ENCODE results near the gene ORM2. TPM values are rescaled to one million over a fixed set of nuclear protein-coding genes. Genes with fewer than 3 reads are reported as not detected.

ORM2 gene
- total RNA-seq, 3 donors from 2014 or later (not counting 1 experiment from before 2014, with no cell fraction given), result not detected

DNA sequence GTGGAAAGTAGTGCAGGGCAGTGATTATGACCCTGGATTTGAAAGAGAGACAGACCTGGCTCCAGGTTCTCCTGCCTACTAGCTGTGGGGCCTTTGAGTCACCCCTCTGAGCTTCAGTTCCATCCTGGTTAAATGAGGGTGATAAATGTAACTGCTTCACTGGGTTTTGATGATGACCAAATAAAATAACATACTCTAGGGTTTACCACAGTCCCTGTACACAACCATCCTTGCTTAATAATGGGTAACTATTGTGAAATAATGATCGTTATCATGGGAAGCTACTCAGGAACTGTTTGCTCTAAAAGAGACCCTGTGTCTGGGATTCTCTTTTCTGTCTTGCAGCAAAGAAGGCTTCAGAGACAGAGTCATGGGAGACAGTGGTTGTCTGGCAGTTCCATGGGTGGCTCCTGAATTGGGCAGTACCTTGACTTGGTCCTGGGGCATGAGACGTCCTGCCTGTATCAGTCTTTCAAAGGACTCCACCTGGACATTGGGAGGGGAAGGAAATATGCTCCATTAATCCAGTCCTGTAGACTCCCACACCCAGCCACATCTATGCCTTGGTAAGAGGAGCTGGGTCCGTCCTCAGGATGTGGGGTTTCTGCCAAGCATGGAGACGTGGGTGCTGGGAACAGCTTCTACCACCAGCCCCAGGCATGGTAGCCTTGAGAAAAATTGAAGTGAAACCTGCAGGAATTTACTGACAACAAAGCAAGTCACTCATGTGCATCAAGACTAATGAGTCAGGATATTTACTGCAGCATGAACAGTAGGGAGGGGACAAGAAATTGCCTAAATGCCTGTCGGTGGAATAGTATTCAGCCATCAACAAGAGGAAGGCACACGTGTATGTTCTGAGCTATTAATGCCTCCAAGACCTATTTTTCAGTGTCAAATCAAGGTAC, 34.7 kb downstream of the ORM2 start:
- WGBS (ENCODE audit: insufficient coverage), result 42% methylated on average over 5 of the region's 6 CpGs
- H3K4me1 Mint-ChIP-seq, result peaks cover 61 to 77% of the 10 kb centered on the region in 2 donors
- DNase-seq (no peak), ATAC-seq (peak in 2 of 3 donors; percentile 21 to 40)
- peak overlapping the region; percentile 79 to 82 for H3K27ac Mint-ChIP-seq
- Histone ChIP-seq H3K4me1 (ENCODE audit: control insufficient read depth, insufficient read depth, low read length) (peaks cover 88% of the 10 kb centered on the region), H3K27ac (ENCODE audit: low read length) (peak overlapping the region; percentile 100), H3K36me3 (ENCODE audit: control insufficient read depth, insufficient read depth, low read length) (peaks cover 90% of the 10 kb centered on the region), H3K9me3 (ENCODE audit: control insufficient read depth, insufficient read depth, low read length) (no peaks in the 10 kb centered on the region), H3K27me3 (ENCODE audit: control insufficient read depth, insufficient read depth, low read length) (no peaks in the 10 kb centered on the region), H3K4me3 (ENCODE audit: low read length) (no peak overlapping the region)
- TF ChIP-seq, protein P1, sequence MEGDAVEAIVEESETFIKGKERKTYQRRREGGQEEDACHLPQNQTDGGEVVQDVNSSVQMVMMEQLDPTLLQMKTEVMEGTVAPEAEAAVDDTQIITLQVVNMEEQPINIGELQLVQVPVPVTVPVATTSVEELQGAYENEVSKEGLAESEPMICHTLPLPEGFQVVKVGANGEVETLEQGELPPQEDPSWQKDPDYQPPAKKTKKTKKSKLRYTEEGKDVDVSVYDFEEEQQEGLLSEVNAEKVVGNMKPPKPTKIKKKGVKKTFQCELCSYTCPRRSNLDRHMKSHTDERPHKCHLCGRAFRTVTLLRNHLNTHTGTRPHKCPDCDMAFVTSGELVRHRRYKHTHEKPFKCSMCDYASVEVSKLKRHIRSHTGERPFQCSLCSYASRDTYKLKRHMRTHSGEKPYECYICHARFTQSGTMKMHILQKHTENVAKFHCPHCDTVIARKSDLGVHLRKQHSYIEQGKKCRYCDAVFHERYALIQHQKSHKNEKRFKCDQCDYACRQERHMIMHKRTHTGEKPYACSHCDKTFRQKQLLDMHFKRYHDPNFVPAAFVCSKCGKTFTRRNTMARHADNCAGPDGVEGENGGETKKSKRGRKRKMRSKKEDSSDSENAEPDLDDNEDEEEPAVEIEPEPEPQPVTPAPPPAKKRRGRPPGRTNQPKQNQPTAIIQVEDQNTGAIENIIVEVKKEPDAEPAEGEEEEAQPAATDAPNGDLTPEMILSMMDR (IDR thresholded peaks at IDR 0.05), result no peak
- peaks cover 32% of the 10 kb centered on the region for H3K36me3 Mint-ChIP-seq
- intact Hi-C loops (cut with micrococcal nuclease), result loop anchor here (5.0 kb wide), 2 partner anchors 33 to 842 kb away; no protein-coding TSS in a partner anchor
- H3K9me3 Mint-ChIP-seq, result no peaks in the 10 kb centered on the region
- H3K4me3 Mint-ChIP-seq, result peak overlapping the region; percentile 63
- H3K27me3 Mint-ChIP-seq (ENCODE audit: low read depth in 2 of 2), result no peaks in the 10 kb centered on the region

DNA sequence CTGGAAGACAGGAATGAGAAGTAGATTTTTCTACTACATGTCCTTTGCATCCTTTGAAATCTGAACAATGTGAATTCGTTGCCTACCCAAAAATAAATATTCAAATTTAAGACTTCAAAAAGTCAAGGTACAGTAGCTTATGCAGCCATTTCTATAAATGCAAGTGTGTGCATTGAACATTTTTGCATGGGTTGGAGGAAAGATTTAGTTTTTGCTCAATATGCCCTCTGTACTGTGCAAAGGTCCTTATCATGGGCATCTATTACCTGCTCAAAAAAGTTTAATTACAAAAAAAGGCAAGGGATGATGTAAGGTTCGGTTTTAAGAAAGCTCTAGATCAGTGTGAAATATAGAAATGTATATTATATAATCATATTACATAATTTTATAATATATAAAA, 35.5 kb downstream of the ORM2 start:
- H3K27me3 ChIP-seq (ENCODE audit: control insufficient read depth, insufficient read depth, low read length), result no peaks in the 10 kb centered on the region
- H3K36me3 Mint-ChIP-seq, result peaks cover 32% of the 10 kb centered on the region
- H3K36me3 ChIP-seq (ENCODE audit: control insufficient read depth, insufficient read depth, low read length), result peaks cover 86% of the 10 kb centered on the region
- no peak overlapping the region for H3K4me3 Mint-ChIP-seq
- WGBS (ENCODE audit: insufficient coverage), result no CpG with 5 or more reads among the region's 2 CpGs
- H3K9me3 Mint-ChIP-seq, result peaks cover 0 to 3% of the 10 kb centered on the region in 2 donors
- no peak overlapping the region for H3K4me3 ChIP-seq (ENCODE audit: low read length)
- H3K4me1 Mint-ChIP-seq, result peaks cover 61 to 76% of the 10 kb centered on the region in 2 donors
- no peaks in the 10 kb centered on the region for H3K9me3 ChIP-seq (ENCODE audit: control insufficient read depth, insufficient read depth, low read length)
- intact Hi-C loops (cut with micrococcal nuclease), result loop anchor here (5.0 kb wide), 1 partner anchor 843 kb away; no protein-coding TSS in a partner anchor
- peak overlapping the region; percentile 100 for H3K27ac ChIP-seq (ENCODE audit: low read length)
- H3K27me3 Mint-ChIP-seq (ENCODE audit: low read depth in 2 of 2), result no peaks in the 10 kb centered on the region
- peak overlapping the region; percentile 79 to 82 for H3K27ac Mint-ChIP-seq
- ATAC-seq (no peak), DNase-seq (no peak)
- TF ChIP-seq, protein P1 (IDR thresholded peaks at IDR 0.05), result no peak
- H3K4me1 ChIP-seq (ENCODE audit: control insufficient read depth, insufficient read depth, low read length), result peaks cover 88% of the 10 kb centered on the region

DNA sequence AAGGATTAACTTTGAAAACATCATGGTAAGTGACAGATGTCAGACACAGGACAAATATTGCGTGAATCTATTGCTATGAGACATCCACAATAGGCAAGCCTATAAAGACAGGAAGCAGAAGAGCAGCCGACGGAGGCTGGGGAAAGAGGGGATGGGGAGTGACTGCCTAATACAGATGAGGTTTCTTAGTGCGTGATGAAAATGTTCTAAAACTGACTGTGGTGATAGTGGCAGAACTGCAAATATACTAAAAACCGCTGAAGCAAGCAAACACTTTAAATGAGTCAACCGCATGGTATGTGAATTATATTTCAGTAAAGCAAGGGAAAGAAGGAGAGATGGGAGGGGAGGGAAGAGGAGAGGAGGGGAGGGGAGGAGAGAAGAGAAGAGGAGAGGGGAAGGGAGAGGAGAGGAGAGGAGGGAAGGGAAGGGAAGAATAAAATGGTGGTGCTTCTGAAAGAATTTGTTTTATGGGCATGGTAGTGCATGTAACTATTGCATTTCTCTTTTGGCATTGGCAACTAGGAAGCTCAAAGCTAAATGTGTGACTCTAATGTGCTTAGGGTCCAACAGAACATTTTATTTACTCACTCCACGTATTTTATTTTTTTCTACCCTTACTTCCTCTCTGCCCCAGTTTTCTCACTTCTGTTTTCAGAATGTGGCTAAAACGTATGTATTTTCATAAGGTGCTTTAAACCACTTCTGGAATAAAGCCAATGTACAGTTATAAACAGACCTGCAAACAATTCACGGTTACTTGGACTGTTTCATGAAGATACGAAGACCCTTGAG, 36.9 kb downstream of the ORM2 start:
- Histone ChIP-seq H3K9me3 (ENCODE audit: control insufficient read depth, insufficient read depth, low read length) (no peaks in the 10 kb centered on the region), H3K27me3 (ENCODE audit: control insufficient read depth, insufficient read depth, low read length) (no peaks in the 10 kb centered on the region), H3K36me3 (ENCODE audit: control insufficient read depth, insufficient read depth, low read length) (peaks cover 86% of the 10 kb centered on the region), H3K27ac (ENCODE audit: low read length) (peak overlapping the region; percentile 100), H3K4me1 (ENCODE audit: control insufficient read depth, insufficient read depth, low read length) (peaks cover 89% of the 10 kb centered on the region), H3K4me3 (ENCODE audit: low read length) (no peak overlapping the region)
- DNase-seq (peak in 1 of 2 donors; percentile 78), ATAC-seq (peak; percentile 27 to 49 (median 33))
- Mint-ChIP-seq H3K4me3 (peak overlapping the region; percentile 77), H3K27ac (peak overlapping the region; percentile 79 to 86), H3K4me1 (peaks cover 54 to 69% of the 10 kb centered on the region in 2 donors), H3K27me3 (ENCODE audit: low read depth in 2 of 2) (no peaks in the 10 kb centered on the region), H3K36me3 (peaks cover 20% of the 10 kb centered on the region), H3K9me3 (peaks cover 0 to 3% of the 10 kb centered on the region in 2 donors)
- intact Hi-C loops (cut with micrococcal nuclease), result loop anchor here (1.0 to 5.0 kb wide), 2 partner anchors 9 to 844 kb away; no protein-coding TSS in a partner anchor
- TF ChIP-seq, protein P1 (IDR thresholded peaks at IDR 0.05), result no peak
- WGBS (ENCODE audit: insufficient coverage), result under 1% methylated on average over 10 of the region's 10 CpGs

Data from natural killer cell (primary cell).